ENCODE results near the gene SSH2. TPM values are rescaled to one million over a fixed set of nuclear protein-coding genes. Genes with fewer than 3 reads are reported as not detected.

SSH2 gene
- total and polyA plus RNA-seq, 7 donors: 18.3 to 35.1 (median 26.5) TPM

DNA sequence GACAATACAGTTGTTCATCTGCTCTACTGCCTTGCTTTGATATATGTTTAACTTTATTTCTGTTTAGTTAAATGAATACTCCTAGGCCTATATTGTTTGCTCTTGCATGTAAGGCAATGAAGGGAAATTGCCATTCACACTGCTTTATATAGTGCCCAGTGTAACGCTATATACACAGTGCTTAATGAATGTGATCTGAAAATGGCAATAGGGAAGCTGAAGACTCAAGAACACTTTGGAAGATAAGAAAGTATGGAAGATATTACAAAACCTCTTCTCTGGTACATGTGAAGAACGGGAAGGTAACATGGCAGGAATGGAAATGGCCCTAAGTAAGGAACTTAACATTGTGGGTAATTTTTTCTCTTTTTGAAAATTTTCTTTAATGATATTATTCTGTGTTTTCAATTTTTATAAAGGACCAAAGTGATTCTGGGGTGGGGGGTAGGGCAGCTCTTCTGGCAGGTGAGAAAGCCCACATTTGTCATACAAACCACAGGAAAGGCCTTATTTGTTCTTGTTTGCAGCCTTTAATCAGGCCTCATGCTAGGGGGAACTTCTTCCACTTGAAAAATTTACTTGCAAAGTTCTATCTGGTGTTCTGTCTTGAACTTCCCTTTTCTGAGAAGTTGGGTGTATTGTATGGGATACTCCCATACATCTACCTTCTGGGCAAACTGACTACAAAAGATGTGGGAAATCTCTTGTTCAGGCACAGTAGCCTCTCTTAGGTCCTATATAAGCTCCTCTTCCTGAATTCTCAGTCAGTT, 206.6 kb downstream of the SSH2 start:
- Histone ChIP-seq H3K27me3 (no peaks in the 10 kb centered on the region), H3K36me3 (no peaks in the 10 kb centered on the region), H3K9me3 (no peaks in the 10 kb centered on the region), H3K27ac (peak overlapping the region; percentile 38 to 71 (median 65)), H3K4me3 (no peak overlapping the region), H3K4me1 (peaks cover 0 to 21% (median 0%) of the 10 kb centered on the region in 4 donors)
- intact Hi-C loops (cut with DNase I): loop anchor here (5.0 kb wide), 2 partner anchors 81 to 359 kb away; no protein-coding TSS in a partner anchor
- DNase-seq: no peak
- no peak for TF ChIP-seq POLR2AphosphoS5 (IDR thresholded peaks at IDR 0.05)
- TF ChIP-seq, protein P1, sequence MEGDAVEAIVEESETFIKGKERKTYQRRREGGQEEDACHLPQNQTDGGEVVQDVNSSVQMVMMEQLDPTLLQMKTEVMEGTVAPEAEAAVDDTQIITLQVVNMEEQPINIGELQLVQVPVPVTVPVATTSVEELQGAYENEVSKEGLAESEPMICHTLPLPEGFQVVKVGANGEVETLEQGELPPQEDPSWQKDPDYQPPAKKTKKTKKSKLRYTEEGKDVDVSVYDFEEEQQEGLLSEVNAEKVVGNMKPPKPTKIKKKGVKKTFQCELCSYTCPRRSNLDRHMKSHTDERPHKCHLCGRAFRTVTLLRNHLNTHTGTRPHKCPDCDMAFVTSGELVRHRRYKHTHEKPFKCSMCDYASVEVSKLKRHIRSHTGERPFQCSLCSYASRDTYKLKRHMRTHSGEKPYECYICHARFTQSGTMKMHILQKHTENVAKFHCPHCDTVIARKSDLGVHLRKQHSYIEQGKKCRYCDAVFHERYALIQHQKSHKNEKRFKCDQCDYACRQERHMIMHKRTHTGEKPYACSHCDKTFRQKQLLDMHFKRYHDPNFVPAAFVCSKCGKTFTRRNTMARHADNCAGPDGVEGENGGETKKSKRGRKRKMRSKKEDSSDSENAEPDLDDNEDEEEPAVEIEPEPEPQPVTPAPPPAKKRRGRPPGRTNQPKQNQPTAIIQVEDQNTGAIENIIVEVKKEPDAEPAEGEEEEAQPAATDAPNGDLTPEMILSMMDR (IDR thresholded peaks at IDR 0.05): no peak
- no peak for TF ChIP-seq EP300 (IDR thresholded peaks at IDR 0.05)
- no peak for TF ChIP-seq POLR2A (IDR thresholded peaks at IDR 0.05)
- 68 to 82% methylated on average over 2 of the region's 2 CpGs for WGBS, 2 donors

- Histone ChIP-seq H3K4me3 (peak overlapping the region in 1 of 4 donors; percentile 5), H3K27ac (peak overlapping the region; percentile 38 to 71 (median 65)), H3K4me1 (peaks cover 0 to 21% (median 0%) of the 10 kb centered on the region in 4 donors), H3K27me3 (no peaks in the 10 kb centered on the region), H3K36me3 (no peaks in the 10 kb centered on the region), H3K9me3 (no peaks in the 10 kb centered on the region)
- WGBS, 2 donors: 28 to 72% methylated on average over 9 of the region's 9 CpGs
- intact Hi-C loops (cut with DNase I): loop anchor here (5.0 kb wide), 2 partner anchors 80 to 360 kb away; no protein-coding TSS in a partner anchor
- peak; percentile 78 for DNase-seq
- no peak for TF ChIP-seq POLR2A (IDR thresholded peaks at IDR 0.05)
- TF ChIP-seq POLR2AphosphoS5 (IDR thresholded peaks at IDR 0.05): peak; percentile 26 to 56 (median 48)
Measured at GRCh38 chr17:29722411-29723198, 207.4 kb downstream of the SSH2 start.

GRCh38 chr17:29720551-29720950, 209.5 kb downstream of the SSH2 start:
- H3K4me1 ChIP-seq: peaks cover 0 to 21% (median 0%) of the 10 kb centered on the region in 4 donors
- WGBS, 2 donors: 60 to 63% methylated on average over 3 of the region's 3 CpGs
- no peaks in the 10 kb centered on the region for H3K9me3 ChIP-seq
- intact Hi-C loops (cut with DNase I): loop anchor here (5.0 kb wide), 2 partner anchors 78 to 362 kb away; no protein-coding TSS in a partner anchor
- H3K27me3 ChIP-seq: no peaks in the 10 kb centered on the region
- DNase-seq: no peak
- no peak overlapping the region for H3K4me3 ChIP-seq
- H3K27ac ChIP-seq: peak overlapping the region in 3 of 4 donors; percentile 63 to 71 (median 67)
- H3K36me3 ChIP-seq: no peaks in the 10 kb centered on the region
- TF ChIP-seq POLR2AphosphoS5 (IDR thresholded peaks at IDR 0.05): no peak
- no peak for TF ChIP-seq EP300 (IDR thresholded peaks at IDR 0.05)
- TF ChIP-seq, protein P1 (IDR thresholded peaks at IDR 0.05): no peak
- no peak for TF ChIP-seq POLR2A (IDR thresholded peaks at IDR 0.05)

DNA sequence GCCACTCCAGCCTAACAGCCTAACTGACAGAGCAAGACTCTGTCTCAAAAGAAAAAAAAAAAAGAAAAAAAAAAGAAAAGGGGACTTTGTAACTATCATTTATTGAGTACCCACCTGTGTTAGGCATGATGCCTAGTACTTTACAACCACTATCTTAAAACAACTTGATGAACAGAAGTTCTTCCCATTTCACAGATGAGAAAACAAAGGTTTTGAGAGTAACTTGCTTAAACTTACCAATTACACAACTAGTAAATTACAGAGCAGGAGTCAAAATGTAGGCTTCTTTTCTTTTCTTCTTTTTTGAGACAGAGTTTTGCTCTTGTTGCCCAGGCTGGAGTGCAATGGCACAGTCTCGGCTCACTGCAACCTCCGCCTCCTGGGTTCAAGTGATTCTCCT, 210.6 kb downstream of the SSH2 start:
- Histone ChIP-seq H3K4me1 (peaks cover 0 to 21% (median 0%) of the 10 kb centered on the region in 4 donors), H3K36me3 (no peaks in the 10 kb centered on the region), H3K4me3 (no peak overlapping the region), H3K27me3 (no peaks in the 10 kb centered on the region), H3K9me3 (no peaks in the 10 kb centered on the region), H3K27ac (no peak overlapping the region)
- intact Hi-C loops (cut with DNase I): no loop called here
- TF ChIP-seq POLR2A (IDR thresholded peaks at IDR 0.05): no peak
- TF ChIP-seq, protein P1 (IDR thresholded peaks at IDR 0.05): no peak
- TF ChIP-seq POLR2AphosphoS5 (IDR thresholded peaks at IDR 0.05): no peak
- TF ChIP-seq EP300 (IDR thresholded peaks at IDR 0.05): no peak
- WGBS, 2 donors: 93 to 100% methylated on average over 2 of the region's 2 CpGs
- DNase-seq: no peak
